Measurements from ENCODE around the gene ARSB. TPM values are rescaled to one million over a fixed set of nuclear protein-coding genes. Genes with fewer than 3 reads are reported as not detected.

ARSB gene
- total RNA-seq, 1 experiment from 2014 or later = 11.4 TPM

- Histone ChIP-seq H4K20me1 (ENCODE audit: control insufficient read depth, insufficient read depth, insufficient read length) (no peaks in the 10 kb centered on the region), H3K79me1 (ENCODE audit: insufficient read depth, low read depth, low read length, poor library complexity, severe bottlenecking) (no peaks in the 10 kb centered on the region), H3T11ph (ENCODE audit: low read length) (no peak overlapping the region), H3K4me2 (ENCODE audit: insufficient read depth, insufficient read length, low read length) (no peak overlapping the region), H3K23ac (ENCODE audit: insufficient read length, low read depth, low read length) (no peak overlapping the region), H3K23me2 (ENCODE audit: insufficient read length, low read depth, low read length, poor library complexity, severe bottlenecking) (no peaks in the 10 kb centered on the region), H3K4ac (ENCODE audit: low read depth, low read length) (no peak overlapping the region), H3K18ac (ENCODE audit: insufficient read length, low read depth, low read length) (no peak overlapping the region), H3K14ac (ENCODE audit: insufficient read depth, low read length) (no peak overlapping the region), H4K8ac (replicated peaks; ENCODE audit: insufficient read length, low read depth, low read length) (no peak overlapping the region), H2BK5ac (ENCODE audit: insufficient read length, low read length) (no peak overlapping the region), H2BK12ac (ENCODE audit: insufficient read length, low read depth, low read length) (no peak overlapping the region), H2BK20ac (ENCODE audit: low read depth, low read length, poor library complexity, severe bottlenecking) (no peak overlapping the region), H4K5ac (ENCODE audit: insufficient read length, low read depth, low read length) (no peak overlapping the region), H2AFZ (ENCODE audit: low read length) (no peak overlapping the region), H3K9ac (ENCODE audit: extremely low read depth, insufficient read length, low read length) (no peak overlapping the region), H2BK120ac (ENCODE audit: low read depth, low read length, poor library complexity, severe bottlenecking) (no peak overlapping the region), H3K4me1 (ENCODE audit: insufficient read depth, low read length) (no peaks in the 10 kb centered on the region; the same call in 1 of the 2 replicates), H2AK5ac (ENCODE audit: insufficient read length, low read length) (no peak overlapping the region), H2BK15ac (ENCODE audit: low read depth, low read length) (no peak overlapping the region), H3K27ac (ENCODE audit: insufficient read length, low read depth, low read length) (no peak overlapping the region), H3K9me3 (ENCODE audit: control insufficient read depth, low read depth, low read length) (no peaks in the 10 kb centered on the region), H3K27me3 (ENCODE audit: insufficient read depth, low read length) (no peaks in the 10 kb centered on the region), H3K56ac (ENCODE audit: insufficient read length, low read depth, low read length) (no peak overlapping the region), H4K91ac (ENCODE audit: insufficient read length, low read depth, low read length) (no peak overlapping the region), H3K79me2 (ENCODE audit: insufficient read depth, low read length) (no peaks in the 10 kb centered on the region)
- H3K4me3 Mint-ChIP-seq = no peak overlapping the region; a peak in 1 of 5 replicates
- peak; percentile 78 for TF ChIP-seq CTCF (conservative IDR thresholded peaks at IDR 0.05)
- 0 out of 7 replicates have a peak, but pooled peaks cover 0 to 1% (median 0%) of the 10 kb centered on the region in 3 experiments for H3K36me3 Mint-ChIP-seq (ENCODE audit: insufficient read depth in 1 of 3, low read depth in 3 of 3)
- no peaks in the 10 kb centered on the region for H3K9me3 Mint-ChIP-seq
- H3K27me3 Mint-ChIP-seq (ENCODE audit: low read depth) = no peaks in the 10 kb centered on the region
- H3K4me1 Mint-ChIP-seq = peaks cover 3 to 4% of the 10 kb centered on the region in 2 experiments; a peak in 2 of 4 replicates
- no peak overlapping the region for H3K27ac Mint-ChIP-seq
- DNase-seq = no peak
- no CpG with 5 or more reads among the region's 2 CpGs for whole genome bisulfite sequencing (ENCODE audit: extremely low coverage, insufficient read length, low lambda C conversion rate)
Observed at GRCh38 chr5:78886341-78887230, 98.5 kb downstream of the ARSB start.

Data from H9 (cell line).